Islet precursor cell (in vitro differentiated cells): ENCODE results near the gene GARS1.
A peak's percentile ranks its signal among the peaks of the same experiment; 100 is the strongest.
"Not testable (repeated sequence)": the region's sequence is repeated elsewhere in the genome, so short reads cannot be mapped to it uniquely, and the experiment has no call there.

Experiments used
- DNase-seq: peaks from one replicate; pipeline ENCODE4 v3.0.0-alpha.2; 2018

The GARS1 gene

DNA sequence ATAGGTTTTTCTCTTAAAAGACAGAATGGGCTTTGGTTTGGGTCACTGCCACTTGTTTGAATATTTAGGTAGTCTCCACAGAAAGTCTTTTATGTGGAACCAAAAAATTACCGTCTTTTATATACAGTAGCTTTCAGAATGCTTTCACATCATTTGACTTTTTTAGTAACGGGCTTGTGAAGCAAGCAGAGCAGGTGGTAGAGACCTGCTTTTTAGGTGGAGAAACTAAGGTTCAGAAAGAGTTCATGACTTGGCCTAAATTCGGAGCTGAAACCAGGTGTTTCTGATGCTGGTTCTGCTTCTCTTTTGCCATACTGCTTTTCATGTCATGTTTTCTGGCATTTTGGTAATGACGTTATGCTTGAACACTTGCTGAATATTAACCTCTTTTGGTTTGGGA is 36.3 kb downstream of the GARS1 start:
- no peak for DNase-seq

DNA sequence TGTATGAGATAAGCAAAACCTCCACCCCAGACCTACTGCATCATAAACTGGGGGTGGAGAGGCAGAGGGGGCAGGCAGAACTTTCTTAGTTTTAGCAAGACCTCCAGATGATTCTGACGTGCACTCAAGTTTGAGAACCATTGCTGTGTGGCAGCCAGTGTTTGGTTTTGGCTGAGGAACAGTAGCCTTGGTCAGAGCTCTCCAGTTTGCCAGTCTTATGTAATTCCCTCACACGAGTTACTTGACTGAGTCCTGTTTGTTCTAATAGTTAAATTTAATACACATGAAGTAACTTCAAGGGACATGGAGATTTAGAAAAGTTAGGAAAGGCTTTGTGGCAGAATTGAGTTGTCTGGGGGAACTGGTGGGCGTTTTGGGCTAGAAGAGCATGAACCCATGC is 38.5 kb downstream of the GARS1 start:
- no peak for DNase-seq

DNA sequence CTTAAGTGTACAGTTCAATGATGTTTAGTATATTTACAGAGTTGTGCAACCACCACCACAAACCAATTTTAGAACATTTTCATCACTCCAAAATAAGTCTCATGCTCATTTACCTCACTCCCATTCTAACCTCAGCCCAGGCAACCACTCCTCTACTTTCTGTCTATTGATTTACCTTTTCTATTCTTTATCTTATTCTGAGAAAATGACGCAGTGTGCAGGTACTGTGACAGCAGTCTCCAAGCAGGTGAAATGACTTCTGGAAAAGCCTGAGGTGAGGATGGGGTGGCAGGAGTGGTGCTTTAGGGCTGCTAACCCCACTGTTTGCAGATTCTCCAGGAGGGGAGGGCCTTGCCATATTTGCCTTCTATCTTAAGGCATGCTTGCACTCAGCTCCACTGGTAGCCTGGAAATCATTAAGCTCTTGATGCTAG is 39.5 kb downstream of the GARS1 start:
- no peak for DNase-seq

DNA sequence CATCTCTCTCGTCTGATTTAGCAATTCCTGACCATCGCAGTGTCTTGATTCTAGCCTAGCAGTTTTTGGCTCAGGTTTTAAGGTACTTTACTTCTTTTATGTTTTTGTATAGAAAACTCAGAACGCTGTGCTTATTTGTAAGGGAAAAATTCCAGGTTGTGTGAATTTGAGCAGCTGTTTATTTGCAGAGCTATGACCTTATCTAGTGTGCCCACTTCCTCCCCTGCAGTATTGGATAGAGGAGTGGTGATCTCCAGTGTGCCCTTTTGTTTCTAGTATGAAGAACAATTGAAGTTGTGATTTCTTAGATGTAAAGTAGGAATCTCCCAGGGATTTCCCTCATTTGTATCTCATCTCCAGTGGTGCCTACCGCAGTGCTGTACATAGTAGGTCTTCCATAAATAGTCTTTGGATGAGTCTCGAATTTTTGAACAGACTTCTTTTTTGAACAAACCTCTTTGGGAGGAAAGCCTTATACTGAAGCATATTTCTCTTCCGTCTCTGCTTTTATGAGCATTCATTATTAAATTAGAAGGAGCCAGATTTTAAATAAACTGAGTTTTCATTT is 40.0 kb downstream of the GARS1 start:
- no peak for DNase-seq

DNA sequence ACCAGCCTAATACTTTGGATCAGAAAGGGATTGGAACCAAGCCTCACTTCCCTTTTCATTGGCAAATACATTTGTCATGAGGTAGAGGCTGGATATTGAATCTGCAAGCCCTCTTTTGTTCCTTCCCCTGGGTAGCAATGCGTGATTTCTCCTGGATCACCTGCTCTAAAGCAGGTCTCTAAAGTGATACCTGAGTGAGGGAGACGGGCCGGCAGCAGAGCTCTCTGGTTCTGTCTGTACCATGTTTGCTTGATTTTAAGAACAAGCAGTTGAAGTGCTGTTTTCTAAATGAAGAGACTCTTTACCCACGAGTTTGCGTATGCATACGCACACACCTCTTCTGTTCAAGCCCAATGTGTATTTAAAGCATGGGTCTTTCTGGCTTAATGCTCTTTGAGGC is 41.1 kb downstream of the GARS1 start:
- DNase-seq = no peak

DNA sequence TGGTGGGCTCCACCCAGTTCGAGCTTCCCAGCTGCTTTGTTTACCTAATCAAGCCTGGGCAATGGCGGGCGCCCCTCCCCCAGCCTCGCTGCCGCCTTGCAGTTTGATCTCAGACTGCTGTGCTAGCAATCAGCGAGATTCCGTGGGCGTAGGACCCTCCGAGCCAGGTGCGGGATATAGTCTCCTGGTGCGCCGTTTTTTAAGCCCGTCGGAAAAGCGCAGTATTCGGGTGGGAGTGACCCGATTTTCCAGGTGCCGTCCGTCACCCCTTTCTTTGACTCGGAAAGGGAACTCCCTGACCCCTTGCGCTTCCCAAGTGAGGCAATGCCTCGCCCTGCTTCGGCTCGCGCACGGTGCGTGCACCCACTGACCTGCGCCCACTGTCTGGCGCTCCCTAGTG is 47.6 kb downstream of the GARS1 start:
- not testable (repeated sequence) for DNase-seq

DNA sequence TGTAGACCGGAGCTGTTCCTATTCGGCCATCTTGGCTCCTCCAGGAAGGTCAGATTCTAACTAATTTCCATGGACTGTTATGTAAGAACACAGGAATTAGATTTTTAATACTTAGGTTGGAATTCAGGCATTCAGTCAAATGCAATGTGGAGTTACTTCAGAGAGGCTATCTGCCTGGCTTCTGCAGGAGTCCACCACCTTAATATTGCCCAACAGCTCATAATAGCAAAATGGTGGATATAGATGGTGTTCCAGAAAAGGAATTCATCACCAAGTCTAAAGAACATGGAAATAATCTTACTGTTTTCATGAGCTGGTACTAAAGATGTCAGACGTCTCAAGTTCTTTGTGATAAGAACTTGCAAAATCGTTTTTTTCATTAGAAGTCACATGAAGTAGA is 48.1 kb downstream of the GARS1 start:
- DNase-seq = no peak

DNA sequence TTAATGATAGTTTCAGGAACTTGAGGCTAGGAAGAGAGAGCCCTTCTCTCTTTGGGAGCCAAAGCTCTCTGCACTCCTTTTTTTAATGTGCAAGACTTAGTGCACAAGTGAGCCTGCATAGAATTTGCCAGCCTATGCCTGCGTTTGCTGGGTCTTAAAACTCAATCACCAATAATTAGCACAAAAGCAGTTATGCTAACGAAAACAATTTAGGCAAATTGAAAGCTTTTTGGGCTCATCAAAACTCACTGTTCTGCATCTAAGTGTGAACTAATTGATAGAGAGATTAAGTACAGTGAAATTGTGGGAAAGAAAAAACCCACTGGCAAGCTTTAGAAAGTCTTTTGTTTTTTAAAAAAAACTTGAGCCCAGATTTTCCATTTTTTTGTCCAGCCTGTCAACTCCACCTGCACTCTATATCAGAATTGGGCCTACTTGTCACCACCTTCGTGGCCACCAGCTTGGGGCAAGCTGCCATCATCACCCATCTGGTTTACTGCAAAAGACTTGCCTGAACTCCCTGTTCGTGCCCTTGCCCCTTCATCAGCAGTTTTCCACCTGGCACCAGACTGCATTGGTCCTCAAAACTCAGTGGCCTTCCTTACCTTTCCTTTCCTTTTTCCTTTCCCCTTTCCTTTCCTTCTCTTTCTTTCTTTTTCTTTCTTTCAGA is 49.7 kb downstream of the GARS1 start:
- no peak for DNase-seq

DNA sequence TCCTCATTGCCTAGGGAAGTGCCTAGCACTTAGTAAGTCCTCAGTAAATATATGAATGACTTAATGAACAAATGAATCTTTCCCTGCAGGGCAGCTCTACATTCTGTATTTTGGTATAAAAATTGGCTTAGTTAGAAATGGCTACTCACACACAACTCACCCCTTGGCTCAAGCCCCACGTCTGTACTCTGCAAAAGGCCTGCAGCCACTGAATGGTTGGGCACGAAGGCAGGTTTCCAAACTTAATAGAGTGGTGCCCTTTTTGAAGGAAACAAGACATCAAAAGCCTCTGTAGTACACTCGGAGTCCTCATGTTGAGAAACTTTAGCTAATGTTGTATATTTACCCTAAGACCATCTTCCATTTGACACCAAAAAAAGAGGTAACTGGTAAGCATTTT is 51.0 kb downstream of the GARS1 start:
- DNase-seq = no peak

DNA sequence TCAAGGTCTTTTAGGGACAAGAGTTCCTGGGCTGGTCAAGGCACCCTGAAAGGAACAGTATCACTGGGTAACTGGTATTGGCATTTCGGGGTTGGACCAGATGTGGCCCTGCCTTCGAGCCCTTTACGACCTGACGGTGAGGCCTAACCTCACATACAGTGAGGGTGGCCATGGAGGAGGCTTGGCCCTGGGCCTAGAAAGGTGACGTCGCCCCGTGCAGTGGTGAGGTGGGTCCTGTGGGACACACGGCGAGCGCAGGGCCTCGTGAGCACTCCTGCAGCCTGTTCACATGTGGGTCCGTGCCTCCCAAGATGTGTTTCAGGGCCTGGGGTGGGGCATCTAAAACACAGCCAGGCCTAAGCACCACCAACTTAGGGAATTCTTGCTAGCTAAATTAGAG is 51.5 kb downstream of the GARS1 start:
- no peak for DNase-seq

DNA sequence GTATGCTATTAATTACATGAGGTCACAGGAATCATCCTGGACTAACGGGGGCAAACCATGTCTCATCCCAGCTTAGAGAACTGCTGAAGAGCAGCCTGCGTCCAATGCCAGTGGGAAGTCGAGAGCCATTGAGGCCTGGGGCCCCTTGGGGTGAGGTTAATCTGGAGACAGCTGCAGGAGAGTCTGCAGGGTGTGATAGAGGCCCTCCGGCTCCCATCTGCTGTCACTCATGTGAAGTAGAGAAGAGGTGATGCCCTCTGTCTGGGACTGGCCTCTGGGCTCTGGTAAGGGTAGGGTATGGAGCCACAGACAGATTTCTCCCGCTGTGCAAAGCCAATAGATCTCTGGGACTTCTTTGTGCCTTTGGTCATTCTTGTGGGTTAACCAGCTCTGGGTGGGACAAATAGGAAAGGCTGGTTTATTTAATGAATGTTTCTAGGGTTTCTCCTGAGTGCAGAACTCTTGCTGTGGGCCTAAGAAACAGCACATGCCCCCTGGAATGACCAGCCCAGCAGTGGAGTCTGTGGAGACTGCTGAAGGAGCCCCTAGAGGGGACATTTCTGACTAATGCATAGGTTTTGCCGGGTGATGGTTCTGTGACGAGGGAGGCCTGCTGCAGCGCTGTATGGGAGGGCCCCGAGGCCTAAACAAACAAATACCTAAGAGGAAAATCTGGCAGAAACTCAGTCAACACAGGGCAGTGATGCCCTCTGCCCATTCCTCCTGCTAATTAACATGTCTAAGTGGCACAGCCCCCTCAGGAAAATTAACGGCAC is 53.1 kb downstream of the GARS1 start:
- DNase-seq = peak; percentile 52

DNA sequence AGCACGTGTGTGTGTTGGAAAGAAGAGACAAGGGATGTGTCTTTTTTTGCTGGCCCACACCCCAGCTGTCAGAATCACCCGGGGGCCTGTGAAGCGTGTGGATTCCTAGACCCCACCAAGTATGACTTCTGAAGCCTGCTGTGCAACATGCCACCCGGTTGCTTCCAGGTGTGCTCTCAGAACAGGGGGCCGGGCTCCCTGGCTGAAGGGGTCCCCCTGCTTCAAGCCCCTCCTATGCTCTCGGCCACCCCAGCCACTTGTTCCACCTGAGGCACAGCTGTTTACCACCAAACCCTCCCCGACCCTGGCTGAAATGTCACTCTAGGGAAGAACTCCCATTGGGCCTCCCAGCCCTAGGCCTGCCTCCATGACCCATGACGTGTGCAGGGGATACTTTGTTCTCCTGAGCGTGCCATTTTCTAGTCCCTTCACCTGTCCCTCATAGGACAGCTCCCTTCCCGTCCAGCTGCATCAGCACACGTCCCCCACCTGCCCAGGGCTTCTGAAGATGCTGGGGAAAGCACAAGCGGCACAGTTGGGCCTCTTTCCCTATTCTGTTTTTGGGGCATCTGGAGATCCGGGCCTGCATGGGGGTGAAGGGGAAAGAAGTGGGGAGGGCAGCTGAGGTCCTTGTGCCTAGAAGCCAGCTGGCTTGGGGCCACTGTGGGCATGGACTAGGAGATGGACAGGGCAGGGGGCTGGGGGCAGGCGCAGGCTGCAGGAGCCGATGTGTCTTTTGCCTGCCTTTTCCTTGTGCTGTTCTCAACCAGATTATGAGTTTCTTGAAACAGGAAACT is 54.3 kb downstream of the GARS1 start:
- no peak for DNase-seq

DNA sequence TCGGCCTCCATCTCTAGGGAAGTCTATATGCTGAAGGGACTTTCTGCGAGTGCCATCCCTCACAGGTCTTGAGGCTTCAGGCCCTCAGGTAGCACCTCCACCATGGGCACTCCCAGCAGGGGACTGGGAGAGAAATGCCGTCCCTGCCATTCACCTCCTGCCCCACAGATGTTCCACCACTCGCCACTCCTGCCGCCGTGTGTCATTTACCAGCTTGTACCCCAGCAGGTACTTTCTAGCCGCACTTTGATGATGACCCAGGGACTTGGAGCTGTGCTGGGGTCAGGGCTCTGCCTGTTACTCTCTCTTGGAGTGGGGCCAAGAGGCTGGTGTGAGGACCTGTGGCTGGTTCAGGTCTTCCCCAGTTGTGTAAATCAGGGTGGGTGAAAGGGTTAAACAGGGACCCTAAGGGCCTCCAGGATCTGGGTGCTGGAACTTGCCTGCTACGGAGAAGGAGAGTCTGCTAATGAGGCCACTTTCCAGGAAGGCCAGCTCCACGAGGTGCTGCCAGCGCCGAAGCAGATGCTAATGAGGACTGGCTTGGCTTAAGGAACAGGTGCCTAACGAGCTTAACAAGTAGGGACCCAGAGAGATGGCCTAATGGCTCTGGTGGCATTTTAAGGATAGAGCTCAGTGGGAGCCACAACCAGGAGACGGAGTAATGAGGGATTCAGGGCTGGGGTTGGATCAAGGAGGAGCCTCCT is 55.2 kb downstream of the GARS1 start:
- DNase-seq = no peak

DNA sequence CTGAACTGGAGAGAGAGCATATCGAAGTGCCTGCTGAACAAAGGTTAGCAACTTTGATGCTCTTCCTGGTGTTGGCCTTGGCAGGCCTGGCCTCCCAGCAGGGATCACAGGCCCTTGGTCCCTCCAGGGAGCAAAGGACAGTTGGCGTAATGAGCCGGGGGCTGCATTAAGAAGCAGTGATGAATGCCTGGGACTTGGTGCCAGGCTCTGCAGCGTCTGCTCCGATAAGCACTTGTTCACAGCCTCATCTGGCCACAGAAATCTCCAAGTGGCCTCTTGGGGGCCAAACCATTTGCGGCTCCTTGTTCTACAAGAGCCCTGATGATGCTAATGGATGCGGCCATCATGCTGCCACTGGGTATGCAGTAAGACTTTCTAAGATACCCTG is 55.7 kb downstream of the GARS1 start:
- DNase-seq = no peak

DNA sequence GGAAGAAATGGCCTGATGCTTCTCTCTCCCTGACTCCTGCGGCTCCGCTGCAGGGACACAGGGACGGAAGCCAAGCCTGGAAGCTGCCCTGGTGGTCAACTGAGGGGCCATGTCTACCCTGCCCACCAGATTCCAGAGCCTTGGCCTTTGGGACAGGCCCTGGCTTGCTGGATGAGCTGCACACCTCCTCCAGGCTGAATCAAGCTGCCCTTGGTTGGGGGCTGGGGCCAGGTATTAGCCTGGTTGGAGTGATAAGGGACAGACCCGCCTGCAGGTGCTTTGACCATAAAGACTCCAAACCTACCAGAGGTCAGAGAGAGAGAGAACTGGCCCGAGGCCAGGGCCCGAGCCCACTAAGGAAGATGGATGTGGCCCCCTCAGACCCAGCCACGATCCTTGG is 57.5 kb downstream of the GARS1 start:
- no peak for DNase-seq

DNA sequence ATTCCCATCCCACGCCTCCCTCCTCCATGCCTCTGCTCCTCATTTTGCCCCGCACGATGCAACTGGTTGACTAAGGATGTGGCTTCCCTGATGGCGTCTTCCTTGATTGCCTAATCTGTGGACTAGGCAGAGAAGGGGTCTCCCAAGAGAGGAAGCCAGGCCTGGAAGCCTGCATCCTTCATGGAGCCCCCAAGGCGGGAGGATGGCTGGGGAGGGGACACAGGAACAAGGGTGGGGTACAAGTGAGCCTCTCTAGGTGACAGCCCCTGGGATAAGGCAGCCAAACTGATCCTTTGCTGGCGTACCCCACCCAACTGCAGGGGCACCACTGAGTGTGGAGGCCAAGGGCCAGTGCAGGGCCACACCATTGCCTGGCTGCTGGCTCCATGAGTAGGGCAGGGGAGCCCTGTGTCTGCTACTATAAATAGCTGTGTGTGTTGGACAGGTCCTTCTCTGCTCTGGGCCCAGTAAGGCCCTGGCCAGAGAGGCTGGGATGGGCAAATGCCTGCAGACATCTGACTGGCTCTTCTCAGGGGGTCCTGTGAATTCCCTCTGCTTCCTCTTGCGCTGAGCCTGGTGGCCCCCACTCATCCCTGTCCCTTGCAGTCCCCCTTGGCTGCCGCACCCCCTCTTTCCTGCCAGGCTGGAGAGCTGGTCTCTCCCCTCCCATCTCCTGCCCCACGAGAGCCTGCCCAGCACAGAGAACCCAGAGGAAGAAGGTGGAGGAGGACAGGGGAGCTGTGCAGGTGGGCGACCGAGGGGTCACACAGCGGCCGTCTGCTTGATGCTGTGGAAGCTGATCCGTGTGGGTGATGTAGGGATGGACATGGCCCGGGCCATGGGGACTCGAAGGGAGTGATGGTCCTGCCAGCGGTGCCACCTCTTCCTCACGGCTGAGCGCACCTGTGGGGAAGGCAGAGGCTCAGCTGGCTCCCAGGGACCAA is 58.3 kb downstream of the GARS1 start:
- DNase-seq = no peak

DNA sequence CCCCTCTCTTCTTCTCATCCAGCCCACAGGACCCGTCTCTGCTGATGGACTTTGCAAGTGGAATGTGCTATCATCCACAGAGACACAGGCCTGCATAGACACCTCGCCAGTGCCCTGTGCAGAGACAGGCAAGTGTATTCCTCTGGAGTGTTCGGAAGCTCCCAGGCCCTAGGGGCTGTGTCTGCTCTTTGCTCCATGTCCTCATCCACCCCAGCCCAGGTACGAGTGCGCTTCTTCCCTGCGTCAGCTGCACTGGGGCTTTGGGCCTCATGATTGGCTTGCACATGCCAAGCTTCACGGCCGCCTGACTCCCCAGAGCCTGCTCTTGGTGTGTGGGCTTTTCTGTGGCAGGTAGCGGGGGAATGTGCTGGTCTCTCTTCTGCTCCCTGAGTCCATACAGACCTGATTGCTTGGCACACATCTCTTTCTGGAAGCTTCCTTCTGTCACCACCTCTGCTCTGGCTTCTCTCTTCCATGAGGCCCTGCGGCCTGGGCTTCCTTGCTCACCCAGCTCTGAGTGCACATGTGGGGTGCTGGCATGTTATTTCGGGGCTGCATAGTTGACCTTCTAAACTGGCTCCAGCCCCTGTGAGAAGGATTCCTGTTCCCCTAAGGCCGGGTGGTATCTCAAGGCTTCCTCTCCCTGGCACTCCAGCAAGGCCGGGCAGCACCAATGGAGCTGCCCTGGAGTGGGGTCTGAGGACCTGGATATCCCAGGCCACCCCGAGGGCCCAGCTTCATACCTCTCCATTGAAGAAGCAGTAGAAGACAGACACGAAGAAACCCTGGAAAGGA is 59.8 kb downstream of the GARS1 start:
- no peak for DNase-seq

DNA sequence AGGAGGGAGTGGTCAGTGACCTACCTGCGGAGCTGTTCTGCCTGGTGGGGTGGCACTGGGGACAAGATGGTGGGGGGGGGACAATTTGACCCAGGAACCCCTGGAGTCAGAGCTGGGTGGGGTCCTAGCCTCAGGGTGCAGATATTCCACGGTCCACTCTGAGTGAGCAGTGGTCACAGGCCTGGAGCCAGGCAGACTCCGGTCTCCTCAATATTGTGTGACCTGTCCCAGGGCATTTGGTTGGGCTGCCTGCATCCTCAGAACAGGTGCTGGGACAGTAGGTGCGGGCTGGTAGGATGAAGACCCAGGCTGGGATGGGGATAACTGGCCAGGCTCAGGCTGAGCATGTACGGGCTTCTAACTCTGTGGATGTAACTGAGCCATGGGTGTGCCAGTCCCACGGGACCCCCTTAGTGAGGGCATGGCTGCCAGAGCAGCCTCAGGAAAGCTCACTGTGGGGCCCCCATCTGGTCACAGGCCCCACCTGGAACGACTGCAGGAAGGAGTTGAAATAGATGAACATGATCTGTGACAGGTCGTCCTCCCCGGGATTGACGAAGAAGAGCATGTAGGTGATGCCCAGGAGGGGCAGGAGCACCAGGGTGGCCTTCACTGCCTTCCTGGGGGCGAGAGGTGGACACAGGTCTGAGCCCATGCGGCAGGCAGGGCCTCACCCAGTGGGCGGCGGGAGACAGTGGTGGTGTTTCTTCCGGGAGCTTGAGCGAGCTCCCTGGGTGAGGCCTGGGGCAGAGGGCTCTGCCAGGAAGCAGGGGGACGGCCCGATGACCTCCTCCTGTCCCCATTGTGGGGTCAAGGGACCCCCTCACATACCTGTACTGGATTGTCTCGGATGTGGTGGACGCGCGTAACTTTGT is 60.7 kb downstream of the GARS1 start:
- DNase-seq = no peak

DNA sequence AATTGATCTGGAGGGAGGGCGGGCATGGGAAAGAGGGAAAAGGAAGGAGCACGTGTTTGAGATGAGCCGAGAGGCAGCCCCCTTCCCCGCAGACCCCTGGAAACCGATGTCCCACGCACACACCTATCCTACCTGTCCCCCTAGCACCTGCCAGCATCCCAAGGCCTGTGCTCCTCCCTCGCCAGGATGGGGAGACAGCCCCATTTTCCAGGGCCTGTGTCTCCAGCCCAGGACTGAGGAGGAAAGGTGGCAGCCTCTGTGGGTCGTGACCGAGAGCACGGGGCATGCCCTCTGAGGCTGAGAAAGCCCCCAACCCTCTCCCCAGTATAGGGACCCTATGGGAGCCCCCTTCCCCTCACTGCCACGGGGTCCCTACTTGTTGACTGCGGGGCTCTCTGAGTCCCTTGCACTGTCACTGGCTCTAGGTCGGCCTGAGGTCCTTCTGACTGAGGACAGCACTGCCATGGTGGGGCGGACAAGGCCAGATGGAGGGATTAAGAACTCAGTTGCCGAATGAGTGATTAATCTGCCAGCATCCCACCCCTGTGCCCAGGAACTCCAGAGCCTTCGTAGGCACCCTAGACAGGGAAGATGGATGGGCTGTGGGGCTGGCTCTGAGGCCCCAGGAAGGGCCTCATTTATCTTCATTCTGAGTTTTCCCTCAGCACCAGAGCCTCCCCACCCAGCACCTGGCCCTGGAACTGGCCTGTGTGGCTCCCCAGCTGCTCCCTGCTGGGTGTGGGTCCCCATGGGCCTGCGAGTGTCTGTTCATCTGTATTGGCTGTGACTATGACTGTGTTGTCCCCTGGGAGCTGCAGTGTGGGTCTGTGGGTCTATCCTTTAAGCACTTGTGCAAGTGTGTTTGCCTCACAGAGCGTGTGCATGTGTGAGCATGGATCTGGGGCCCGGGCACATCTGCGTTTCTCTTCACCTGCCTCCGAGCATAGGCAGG is 61.6 kb downstream of the GARS1 start:
- no peak for DNase-seq
